Breast epithelium (tissue), 3 donors: ENCODE measurements around the gene IPO13.

Source experiments
- CTCF ChIP-seq, 3 donors: fragments of 450-650 bp; IDR thresholded peaks; one replicate each; pipeline ENCODE4 v1.5.1; 2016 to 2017; ENCODE audit warnings: antibody characterized with exemption in 3 of 3, mild to moderate bottlenecking in 3 of 3, moderate library complexity in 3 of 3
- POLR2A ChIP-seq: fragments of 450-650 bp; IDR thresholded peaks from one replicate; pipeline ENCODE4 v1.6.1; 2016; ENCODE audit warnings: antibody characterized with exemption, mild to moderate bottlenecking, moderate library complexity

GRCh38 chr1:43963006-43963405 is 16.3 kb downstream of the IPO13 start:
- TF ChIP-seq CTCF (IDR thresholded peaks at IDR 0.05) (no peak), POLR2A (no peak)
